OCI-LY1 (cell line): ENCODE measurements around the gene ACCS.
A peak's percentile ranks its signal among the peaks of the same experiment; 100 is the strongest.

ENCODE experiments used
- CTCF ChIP-seq: fragments of 200-600 bp; sonication (generic), shearing (Covaris generic); IDR thresholded peaks from 2 replicates; pipeline ENCODE4 v1.5.1; 2017; ENCODE audit warnings: mild to moderate bottlenecking, antibody characterized with exemption, low read length, moderate library complexity, mixed read lengths
- EZH2 ChIP-seq: fragments of 200-600 bp; sonication (generic), shearing (Covaris generic); IDR thresholded peaks from 2 replicates; pipeline ENCODE4 v1.8.0; 2017; ENCODE audit warnings: borderline replicate concordance, mixed run types, mild to moderate bottlenecking, antibody characterized with exemption, low read length, moderate library complexity, mixed read lengths

- TF ChIP-seq CTCF (peak; percentile 43), EZH2 (no peak)
These were observed 54.1 kb downstream of the ACCS start for GRCh38 chr11:44120169-44120568.
